Measurements from ENCODE around the gene PACSIN2.
"Not testable (repeated sequence)": the region's sequence is repeated elsewhere in the genome, so short reads cannot be mapped to it uniquely, and the experiment has no call there.

Gene PACSIN2

GRCh38 chr22:43011079-43011478, 3.9 kb downstream of the PACSIN2 start:
- no peak for DNase-seq (ENCODE audit: low read depth)

- no peak for DNase-seq (ENCODE audit: low read depth)
Measured at GRCh38 chr22:43009444-43009843, 5.5 kb downstream of the PACSIN2 start.

- DNase-seq (ENCODE audit: low read depth): no peak
Measured at GRCh38 chr22:43008921-43009320, 6.0 kb downstream of the PACSIN2 start.

- peak; percentile 55 for DNase-seq (ENCODE audit: low read depth)
Measured at GRCh38 chr22:43008509-43008908, 6.4 kb downstream of the PACSIN2 start.

- peak; percentile 71 for DNase-seq (ENCODE audit: low read depth)
Measured at GRCh38 chr22:43007519-43008102, 7.3 kb downstream of the PACSIN2 start.

GRCh38 chr22:43006753-43007152, 8.2 kb downstream of the PACSIN2 start:
- DNase-seq (ENCODE audit: low read depth): no peak

GRCh38 chr22:43006016-43006505, 8.9 kb downstream of the PACSIN2 start:
- DNase-seq (ENCODE audit: low read depth): no peak

- DNase-seq (ENCODE audit: low read depth): peak; percentile 29
Measured at GRCh38 chr22:43005106-43005505, 9.8 kb downstream of the PACSIN2 start.

- peak; percentile 77 for DNase-seq (ENCODE audit: low read depth)
Measured at GRCh38 chr22:43004362-43005035, 10.4 kb downstream of the PACSIN2 start.

- DNase-seq (ENCODE audit: low read depth): peak; percentile 91
Measured at GRCh38 chr22:43002202-43002586, 12.8 kb downstream of the PACSIN2 start.

GRCh38 chr22:43001271-43002201, 13.4 kb downstream of the PACSIN2 start:
- peak; percentile 55 for DNase-seq (ENCODE audit: low read depth)

- peak; percentile 72 for DNase-seq (ENCODE audit: low read depth)
Measured at GRCh38 chr22:43000441-43001175, 14.3 kb downstream of the PACSIN2 start.

- DNase-seq (ENCODE audit: low read depth): peak; percentile 42
Measured at GRCh38 chr22:42997582-42998090, 17.3 kb downstream of the PACSIN2 start.

GRCh38 chr22:42996646-42997365, 18.1 kb downstream of the PACSIN2 start:
- DNase-seq (ENCODE audit: low read depth): peak; percentile 34

GRCh38 chr22:42995654-42996053, 19.3 kb downstream of the PACSIN2 start:
- DNase-seq (ENCODE audit: low read depth): not testable (repeated sequence)

- peak; percentile 97 for DNase-seq (ENCODE audit: low read depth)
Measured at GRCh38 chr22:42994917-42995562, 19.9 kb downstream of the PACSIN2 start.

GRCh38 chr22:42994276-42994916, 20.6 kb downstream of the PACSIN2 start:
- no peak for DNase-seq (ENCODE audit: low read depth)

GRCh38 chr22:42993651-42994275, 21.2 kb downstream of the PACSIN2 start:
- DNase-seq (ENCODE audit: low read depth): peak; percentile 96

- DNase-seq (ENCODE audit: low read depth): no peak
Measured at GRCh38 chr22:42992886-42993479, 22.0 kb downstream of the PACSIN2 start.
